Measurements from ENCODE around the gene FGF5.

- TF ChIP-seq CTCF (IDR thresholded peaks at IDR 0.05 in 4 of 5, conservative IDR thresholded peaks at IDR 0.05 in 1 of 5) (no peak), POLR2A (IDR thresholded peaks at IDR 0.05) (no peak)
These were observed 4.4 kb downstream of the FGF5 start for GRCh38 chr4:80270868-80271267.

Data from gastrocnemius medialis (tissue), 4 donors.